ENCODE measurements around the gene ZSWIM1. TPM values are rescaled to one million over a fixed set of nuclear protein-coding genes. Genes with fewer than 3 reads are reported as not detected.
"Not testable (repeated sequence)": the region's sequence is repeated elsewhere in the genome, so short reads cannot be mapped to it uniquely, and the experiment has no call there.

ZSWIM1 gene
- total RNA-seq, 1 donor from 2014 or later = 13.3 TPM

- no peak overlapping the region for H3K4me3 Mint-ChIP-seq (ENCODE audit: unreplicated experiment)
These were observed 16.7 kb downstream of the ZSWIM1 start for GRCh38 chr20:45897692-45898091.

GRCh38 chr20:45898285-45898684 is 17.3 kb downstream of the ZSWIM1 start:
- Mint-ChIP-seq H3K36me3 (ENCODE audit: unreplicated experiment) (peaks cover 26% of the 10 kb centered on the region), H3K4me1 (ENCODE audit: unreplicated experiment) (peaks cover under 1% of the 10 kb centered on the region), H3K4me3 (ENCODE audit: unreplicated experiment) (no peak overlapping the region), H3K9me3 (ENCODE audit: unreplicated experiment) (no peaks in the 10 kb centered on the region), H3K27ac (ENCODE audit: unreplicated experiment) (no peak overlapping the region), H3K27me3 (ENCODE audit: unreplicated experiment) (no peaks in the 10 kb centered on the region)
- no peak for DNase-seq (ENCODE audit: extremely low spot score, unreplicated experiment)
- TF ChIP-seq CTCF (IDR thresholded peaks at IDR 0.05) = no peak

More at GRCh38 chr20:45897692-45898091, 16.7 kb downstream of the ZSWIM1 start:
- TF ChIP-seq CTCF (IDR thresholded peaks at IDR 0.05) = no peak
- DNase-seq (ENCODE audit: extremely low spot score, unreplicated experiment) = no peak
- no peaks in the 10 kb centered on the region for H3K27me3 Mint-ChIP-seq (ENCODE audit: unreplicated experiment)
- no peak overlapping the region for H3K27ac Mint-ChIP-seq (ENCODE audit: unreplicated experiment)
- H3K36me3 Mint-ChIP-seq (ENCODE audit: unreplicated experiment) = peaks cover 28% of the 10 kb centered on the region
- no peaks in the 10 kb centered on the region for H3K9me3 Mint-ChIP-seq (ENCODE audit: unreplicated experiment)
- H3K4me1 Mint-ChIP-seq (ENCODE audit: unreplicated experiment) = peaks cover 4% of the 10 kb centered on the region

GRCh38 chr20:45899046-45899835 is 18.2 kb downstream of the ZSWIM1 start:
- Mint-ChIP-seq H3K9me3 (ENCODE audit: unreplicated experiment) (no peaks in the 10 kb centered on the region), H3K4me3 (ENCODE audit: unreplicated experiment) (no peak overlapping the region), H3K36me3 (ENCODE audit: unreplicated experiment) (peaks cover 26% of the 10 kb centered on the region), H3K27me3 (ENCODE audit: unreplicated experiment) (no peaks in the 10 kb centered on the region), H3K4me1 (ENCODE audit: unreplicated experiment) (no peaks in the 10 kb centered on the region), H3K27ac (ENCODE audit: unreplicated experiment) (no peak overlapping the region)
- no peak for TF ChIP-seq CTCF (IDR thresholded peaks at IDR 0.05)
- no peak for DNase-seq (ENCODE audit: extremely low spot score, unreplicated experiment)

GRCh38 chr20:45901332-45901731 is 20.3 kb downstream of the ZSWIM1 start:
- H3K27me3 Mint-ChIP-seq (ENCODE audit: unreplicated experiment); H3K9me3 Mint-ChIP-seq (ENCODE audit: unreplicated experiment); DNase-seq (ENCODE audit: extremely low spot score, unreplicated experiment); H3K27ac Mint-ChIP-seq (ENCODE audit: unreplicated experiment); H3K4me3 Mint-ChIP-seq (ENCODE audit: unreplicated experiment); H3K4me1 Mint-ChIP-seq (ENCODE audit: unreplicated experiment): not testable (repeated sequence)
- H3K36me3 Mint-ChIP-seq (ENCODE audit: unreplicated experiment) = peaks cover 36% of the 10 kb centered on the region

GRCh38 chr20:45902199-45902701 is 21.2 kb downstream of the ZSWIM1 start:
- Mint-ChIP-seq H3K36me3 (ENCODE audit: unreplicated experiment) (peaks cover 31% of the 10 kb centered on the region), H3K9me3 (ENCODE audit: unreplicated experiment) (no peaks in the 10 kb centered on the region)

More at GRCh38 chr20:45902199-45902701, 21.2 kb downstream of the ZSWIM1 start:
- TF ChIP-seq CTCF (IDR thresholded peaks at IDR 0.05) = no peak
- H3K4me3 Mint-ChIP-seq (ENCODE audit: unreplicated experiment) = no peak overlapping the region
- no peak for DNase-seq (ENCODE audit: extremely low spot score, unreplicated experiment)
- no peaks in the 10 kb centered on the region for H3K4me1 Mint-ChIP-seq (ENCODE audit: unreplicated experiment)
- H3K27ac Mint-ChIP-seq (ENCODE audit: unreplicated experiment) = no peak overlapping the region
- H3K27me3 Mint-ChIP-seq (ENCODE audit: unreplicated experiment) = no peaks in the 10 kb centered on the region
